ENCODE data around the gene ZNF470. TPM values are rescaled to one million over a fixed set of nuclear protein-coding genes. Genes with fewer than 3 reads are reported as not detected.

ZNF470 gene
- total RNA-seq, 1 donor = 4.7 TPM

- H3K4me1 ChIP-seq (ENCODE audit: insufficient read depth, low read length) = no peaks in the 10 kb centered on the region
- TF ChIP-seq CTCF (IDR thresholded peaks at IDR 0.05; ENCODE audit: extremely low read depth, low read depth, low read length) = no peak
- H2AFZ ChIP-seq (ENCODE audit: low read length) = no peak overlapping the region
- peaks cover 33% of the 10 kb centered on the region for H3K36me3 ChIP-seq (ENCODE audit: insufficient read depth, low read length)
- no peaks in the 10 kb centered on the region for H4K20me1 ChIP-seq (ENCODE audit: insufficient read depth, low read length)
- H3K9me3 ChIP-seq (ENCODE audit: low read depth, low read length) = peaks cover 66% of the 10 kb centered on the region
- no peak overlapping the region for H3K4me3 ChIP-seq (ENCODE audit: insufficient read depth, low read length)
- no peak overlapping the region for H3K4me2 ChIP-seq (ENCODE audit: insufficient read depth, low read length)
- no peak for DNase-seq (ENCODE audit: insufficient read length, low spot score, missing footprints)
- H3K79me2 ChIP-seq (ENCODE audit: insufficient read depth, low read length) = no peaks in the 10 kb centered on the region
- H3K27me3 ChIP-seq (ENCODE audit: insufficient read depth, low read length) = no peaks in the 10 kb centered on the region
- H3K27ac ChIP-seq (ENCODE audit: low read depth, low read length) = no peak overlapping the region
These were observed 10.7 kb downstream of the ZNF470 start for GRCh38 chr19:56577719-56578602.

GRCh38 chr19:56594446-56594782, 27.1 kb downstream of the ZNF470 start:
- no peak for TF ChIP-seq CTCF (IDR thresholded peaks at IDR 0.05; ENCODE audit: extremely low read depth, low read depth, low read length)
- Histone ChIP-seq H3K27me3 (ENCODE audit: insufficient read depth, low read length) (no peaks in the 10 kb centered on the region), H3K4me2 (ENCODE audit: insufficient read depth, low read length) (peak overlapping the region; percentile 97), H3K4me3 (ENCODE audit: insufficient read depth, low read length) (peak overlapping the region; percentile 96), H3K27ac (ENCODE audit: low read depth, low read length) (no peak overlapping the region), H3K79me2 (ENCODE audit: insufficient read depth, low read length) (peaks cover 35% of the 10 kb centered on the region), H3K4me1 (ENCODE audit: insufficient read depth, low read length) (peaks cover 7% of the 10 kb centered on the region), H3K36me3 (ENCODE audit: insufficient read depth, low read length) (no peaks in the 10 kb centered on the region), H3K9me3 (ENCODE audit: low read depth, low read length) (no peaks in the 10 kb centered on the region), H2AFZ (ENCODE audit: low read length) (peak overlapping the region; percentile 92), H4K20me1 (ENCODE audit: insufficient read depth, low read length) (peaks cover 5% of the 10 kb centered on the region)
- no peak for DNase-seq (ENCODE audit: insufficient read length, low spot score, missing footprints)

GRCh38 chr19:56594783-56595547, 27.7 kb downstream of the ZNF470 start, which contains the start of gene ZNF71:
Gene ZNF71 (plus strand): TSS chr19:56595302. CDS start chr19:56601559, 6,257 bp downstream.
- TF ChIP-seq CTCF (IDR thresholded peaks at IDR 0.05; ENCODE audit: extremely low read depth, low read depth, low read length) = no peak
- H3K4me2 ChIP-seq (ENCODE audit: insufficient read depth, low read length) = peak within 1 kb of the TSS; percentile 97
- H3K27ac ChIP-seq (ENCODE audit: low read depth, low read length) = peak within 1 kb of the TSS; percentile 11
- H3K4me1 ChIP-seq (ENCODE audit: insufficient read depth, low read length) = peaks cover 7% of the 10 kb centered on the region
- H3K9me3 ChIP-seq (ENCODE audit: low read depth, low read length) = no peaks in the 10 kb centered on the region
- no peaks in the 10 kb centered on the region for H3K27me3 ChIP-seq (ENCODE audit: insufficient read depth, low read length)
- peak within 1 kb of the TSS; percentile 92 for H2AFZ ChIP-seq (ENCODE audit: low read length)
- peak; percentile 99 for DNase-seq (ENCODE audit: insufficient read length, low spot score, missing footprints)
- peaks cover 35% of the 10 kb centered on the region for H3K79me2 ChIP-seq (ENCODE audit: insufficient read depth, low read length)
- H3K4me3 ChIP-seq (ENCODE audit: insufficient read depth, low read length) = peak within 1 kb of the TSS; percentile 96
- H3K36me3 ChIP-seq (ENCODE audit: insufficient read depth, low read length) = no peaks in the 10 kb centered on the region
- H4K20me1 ChIP-seq (ENCODE audit: insufficient read depth, low read length) = peaks cover 5% of the 10 kb centered on the region

- peak overlapping the region; percentile 11 for H3K27ac ChIP-seq (ENCODE audit: low read depth, low read length)
- H3K4me1 ChIP-seq (ENCODE audit: insufficient read depth, low read length) = peaks cover 7% of the 10 kb centered on the region
- no peaks in the 10 kb centered on the region for H3K36me3 ChIP-seq (ENCODE audit: insufficient read depth, low read length)
- DNase-seq (ENCODE audit: insufficient read length, low spot score, missing footprints) = no peak
- peaks cover 5% of the 10 kb centered on the region for H4K20me1 ChIP-seq (ENCODE audit: insufficient read depth, low read length)
- H3K4me3 ChIP-seq (ENCODE audit: insufficient read depth, low read length) = peak overlapping the region; percentile 96
- peak overlapping the region; percentile 92 for H2AFZ ChIP-seq (ENCODE audit: low read length)
- no peaks in the 10 kb centered on the region for H3K9me3 ChIP-seq (ENCODE audit: low read depth, low read length)
- peak overlapping the region; percentile 97 for H3K4me2 ChIP-seq (ENCODE audit: insufficient read depth, low read length)
- H3K27me3 ChIP-seq (ENCODE audit: insufficient read depth, low read length) = no peaks in the 10 kb centered on the region
- no peak for TF ChIP-seq CTCF (IDR thresholded peaks at IDR 0.05; ENCODE audit: extremely low read depth, low read depth, low read length)
- H3K79me2 ChIP-seq (ENCODE audit: insufficient read depth, low read length) = peaks cover 38% of the 10 kb centered on the region
These were observed 28.3 kb downstream of the ZNF470 start for GRCh38 chr19:56595548-56595899.
